Measurements from ENCODE around the gene POLR2C. TPM values are rescaled to one million over a fixed set of nuclear protein-coding genes. Genes with fewer than 3 reads are reported as not detected.
"Not testable (repeated sequence)": the region's sequence is repeated elsewhere in the genome, so short reads cannot be mapped to it uniquely, and the experiment has no call there.

Gene POLR2C
- total RNA-seq, 2 experiments from 2014 or later = 52.3 to 101 TPM

GRCh38 chr16:57498031-57498430 is 35.6 kb downstream of the POLR2C start:
- CTCF ChIA-PET (ENCODE audit: unreplicated experiment) = no interaction called here

GRCh38 chr16:57499941-57500340 is 37.5 kb downstream of the POLR2C start:
- POLR2A ChIA-PET = interaction anchor here (0.7 kb wide), 1 partner anchor 409 kb away, joined by 3 read pairs; no protein-coding TSS in a partner anchor

More at GRCh38 chr16:57498031-57498430, 35.6 kb downstream of the POLR2C start:
- BruUV-seq (replicated peaks) = no TSS peak
- H3K4me1 ChIP-seq (ENCODE audit: insufficient read depth, low read length, poor library complexity, severe bottlenecking) = peaks cover 4% of the 10 kb centered on the region
- no peaks in the 10 kb centered on the region; the same call in 1 of the 2 replicates for H4K20me1 ChIP-seq (ENCODE audit: insufficient read depth, low read length)
- no peaks in the 10 kb centered on the region for H3K9me3 ChIP-seq (ENCODE audit: low read length)
- H3K4me2 ChIP-seq (ENCODE audit: low read length) = no peak overlapping the region
- POLR2A ChIA-PET = no interaction called here
- no peak overlapping the region for H3K4me3 ChIP-seq (ENCODE audit: low read depth, low read length, poor library complexity, severe bottlenecking)
- DNase-seq (ENCODE audit: low spot score) = no peak
- H3K36me3 ChIP-seq (ENCODE audit: insufficient read depth, low read length) = no peaks in the 10 kb centered on the region
- no peaks in the 10 kb centered on the region for H3K79me2 ChIP-seq (ENCODE audit: insufficient read depth, low read depth, low read length)
- intact Hi-C loops (cut with micrococcal nuclease; ENCODE audit: unreplicated experiment) = no loop called here
- H3K27ac ChIP-seq (ENCODE audit: low read depth, low read length, poor library complexity, severe bottlenecking) = no peak overlapping the region
- H2AFZ ChIP-seq (ENCODE audit: low read length) = no peak overlapping the region
- no peaks in the 10 kb centered on the region for H3K9me2 ChIP-seq (ENCODE audit: insufficient read depth, low read length)
- no peak for TF ChIP-seq CTCF (conservative IDR thresholded peaks at IDR 0.05; ENCODE audit: low read length)
- no peak for TF ChIP-seq EZH2phosphoT487 (IDR thresholded peaks at IDR 0.05; ENCODE audit: borderline replicate concordance, low read depth, low read length)

GRCh38 chr16:57500578-57501111 is 38.2 kb downstream of the POLR2C start:
- H3K9me2 ChIP-seq (ENCODE audit: insufficient read depth, low read length) = no peaks in the 10 kb centered on the region
- no peak overlapping the region for H3K27ac ChIP-seq (ENCODE audit: low read depth, low read length, poor library complexity, severe bottlenecking)
- intact Hi-C loops (cut with micrococcal nuclease; ENCODE audit: unreplicated experiment) = no loop called here
- no peaks in the 10 kb centered on the region for H3K4me1 ChIP-seq (ENCODE audit: insufficient read depth, low read length, poor library complexity, severe bottlenecking)
- H3K79me2 ChIP-seq (ENCODE audit: insufficient read depth, low read depth, low read length) = no peaks in the 10 kb centered on the region
- no peak overlapping the region for H2AFZ ChIP-seq (ENCODE audit: low read length)
- H3K9me3 ChIP-seq (ENCODE audit: low read length) = no peaks in the 10 kb centered on the region
- no peak for TF ChIP-seq CTCF (conservative IDR thresholded peaks at IDR 0.05; ENCODE audit: low read length)
- TF ChIP-seq EZH2phosphoT487 (IDR thresholded peaks at IDR 0.05; ENCODE audit: borderline replicate concordance, low read depth, low read length) = no peak
- POLR2A ChIA-PET = interaction anchor here (0.7 to 0.8 kb wide), 3 partner anchors 27 to 408 kb away, joined by 3 read pairs; no protein-coding TSS in a partner anchor
- H4K20me1 ChIP-seq (ENCODE audit: insufficient read depth, low read length) = no peaks in the 10 kb centered on the region; the same call in 1 of the 2 replicates
- no TSS peak for BruUV-seq (replicated peaks)
- H3K4me3 ChIP-seq (ENCODE audit: low read depth, low read length, poor library complexity, severe bottlenecking) = no peak overlapping the region
- H3K4me2 ChIP-seq (ENCODE audit: low read length) = no peak overlapping the region
- peak; percentile 11 for DNase-seq (ENCODE audit: low spot score)
- CTCF ChIA-PET (ENCODE audit: unreplicated experiment) = interaction anchor here (1.0 kb wide), 1 partner anchor 14 kb away, joined by 3 read pairs; no protein-coding TSS in a partner anchor
- H3K36me3 ChIP-seq (ENCODE audit: insufficient read depth, low read length) = no peaks in the 10 kb centered on the region

More at GRCh38 chr16:57499941-57500340, 37.5 kb downstream of the POLR2C start:
- H3K4me2 ChIP-seq (ENCODE audit: low read length); H2AFZ ChIP-seq (ENCODE audit: low read length); H3K79me2 ChIP-seq (ENCODE audit: insufficient read depth, low read depth, low read length); H3K27ac ChIP-seq (ENCODE audit: low read depth, low read length, poor library complexity, severe bottlenecking); CTCF ChIA-PET (ENCODE audit: unreplicated experiment); H3K9me2 ChIP-seq (ENCODE audit: insufficient read depth, low read length); H3K9me3 ChIP-seq (ENCODE audit: low read length); H3K36me3 ChIP-seq (ENCODE audit: insufficient read depth, low read length); H3K4me1 ChIP-seq (ENCODE audit: insufficient read depth, low read length, poor library complexity, severe bottlenecking); BruUV-seq (replicated peaks); DNase-seq (ENCODE audit: low spot score); H4K20me1 ChIP-seq (ENCODE audit: insufficient read depth, low read length); intact Hi-C loops (cut with micrococcal nuclease; ENCODE audit: unreplicated experiment); H3K4me3 ChIP-seq (ENCODE audit: low read depth, low read length, poor library complexity, severe bottlenecking): not testable (repeated sequence)

Measured in OCI-LY7 (cell line).